Testis (tissue), 2 donors: ENCODE results near the gene LIN28A.

ENCODE experiments used
- POLR2A ChIP-seq: fragments of 450-650 bp; IDR thresholded peaks from one replicate; pipeline ENCODE4 v1.6.1; 2017; ENCODE audit warnings: antibody characterized with exemption, mild to moderate bottlenecking, moderate library complexity
- TF ChIP-seq, protein P1 (sequence below), 3 experiments: fragments of 450-650 bp in 2 of 3; fragments of 200-600 bp in 1 of 3; sonication (generic) in 1 of 3; IDR thresholded peaks; one replicate each; pipeline ENCODE4 v1.5.1; 2016 to 2019; ENCODE audit warnings: antibody characterized with exemption in 3 of 3, mild to moderate bottlenecking in 2 of 3, moderate library complexity in 1 of 3

DNA sequence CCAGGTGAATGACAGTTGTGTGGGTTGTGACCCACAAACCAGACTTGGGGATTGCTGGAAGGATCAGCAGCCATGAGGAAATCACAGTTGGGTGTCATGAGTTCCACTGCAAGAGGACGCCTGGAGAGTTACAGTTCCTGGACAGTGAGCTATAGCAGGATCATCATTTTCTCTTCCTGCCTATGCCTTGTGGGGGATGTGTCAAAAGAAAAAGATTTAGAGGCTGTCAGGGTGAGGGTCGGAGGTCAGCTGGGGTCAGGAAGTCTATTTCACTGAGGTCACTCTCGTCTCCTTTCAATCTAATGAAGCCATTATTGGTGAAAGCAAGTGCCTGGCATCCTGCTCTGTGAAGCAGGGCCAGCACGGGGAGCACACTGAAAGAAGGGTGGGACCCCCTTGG, 7.0 kb upstream of the LIN28A start:
- TF ChIP-seq, protein P1, sequence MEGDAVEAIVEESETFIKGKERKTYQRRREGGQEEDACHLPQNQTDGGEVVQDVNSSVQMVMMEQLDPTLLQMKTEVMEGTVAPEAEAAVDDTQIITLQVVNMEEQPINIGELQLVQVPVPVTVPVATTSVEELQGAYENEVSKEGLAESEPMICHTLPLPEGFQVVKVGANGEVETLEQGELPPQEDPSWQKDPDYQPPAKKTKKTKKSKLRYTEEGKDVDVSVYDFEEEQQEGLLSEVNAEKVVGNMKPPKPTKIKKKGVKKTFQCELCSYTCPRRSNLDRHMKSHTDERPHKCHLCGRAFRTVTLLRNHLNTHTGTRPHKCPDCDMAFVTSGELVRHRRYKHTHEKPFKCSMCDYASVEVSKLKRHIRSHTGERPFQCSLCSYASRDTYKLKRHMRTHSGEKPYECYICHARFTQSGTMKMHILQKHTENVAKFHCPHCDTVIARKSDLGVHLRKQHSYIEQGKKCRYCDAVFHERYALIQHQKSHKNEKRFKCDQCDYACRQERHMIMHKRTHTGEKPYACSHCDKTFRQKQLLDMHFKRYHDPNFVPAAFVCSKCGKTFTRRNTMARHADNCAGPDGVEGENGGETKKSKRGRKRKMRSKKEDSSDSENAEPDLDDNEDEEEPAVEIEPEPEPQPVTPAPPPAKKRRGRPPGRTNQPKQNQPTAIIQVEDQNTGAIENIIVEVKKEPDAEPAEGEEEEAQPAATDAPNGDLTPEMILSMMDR (IDR thresholded peaks at IDR 0.05): no peak
- no peak for TF ChIP-seq POLR2A
